Adipocyte (in vitro differentiated cells): ENCODE data around the gene QRFP.

Experiments
- DNase-seq: peaks from one replicate; pipeline ENCODE4 v3.0.0-alpha.2; 2015; ENCODE audit warnings: low read depth
- H3K27me3 ChIP-seq: replicated peaks from 2 replicates; pipeline ENCODE4 v1.7.0; 2013; ENCODE audit warnings: mild to moderate bottlenecking, low read length, moderate library complexity; ENCODE audit not compliant: control insufficient read depth, insufficient read depth
- H3K36me3 ChIP-seq: 2 replicates; pipeline ENCODE4 v1.7.0; 2013; ENCODE audit warnings: low read length, mild to moderate bottlenecking, moderate library complexity; ENCODE audit not compliant: control insufficient read depth, insufficient read depth, severe bottlenecking
- H3K4me1 ChIP-seq: 2 replicates; pipeline ENCODE4 v1.7.0; 2013; ENCODE audit warnings: mild to moderate bottlenecking, low read length, moderate library complexity; ENCODE audit not compliant: control insufficient read depth, insufficient read depth
- H3K4me3 ChIP-seq: 2 replicates; pipeline ENCODE4 v1.7.0; 2013; ENCODE audit warnings: mild to moderate bottlenecking, low read length, moderate library complexity
- H3K9ac ChIP-seq: 2 replicates; pipeline ENCODE4 v1.7.0; 2013; ENCODE audit warnings: mild to moderate bottlenecking, low read length, moderate library complexity
- H3K9me3 ChIP-seq: 2 replicates; pipeline ENCODE4 v1.7.0; 2013; ENCODE audit warnings: mild to moderate bottlenecking, low read length, moderate library complexity; ENCODE audit not compliant: control insufficient read depth

The QRFP gene

DNA sequence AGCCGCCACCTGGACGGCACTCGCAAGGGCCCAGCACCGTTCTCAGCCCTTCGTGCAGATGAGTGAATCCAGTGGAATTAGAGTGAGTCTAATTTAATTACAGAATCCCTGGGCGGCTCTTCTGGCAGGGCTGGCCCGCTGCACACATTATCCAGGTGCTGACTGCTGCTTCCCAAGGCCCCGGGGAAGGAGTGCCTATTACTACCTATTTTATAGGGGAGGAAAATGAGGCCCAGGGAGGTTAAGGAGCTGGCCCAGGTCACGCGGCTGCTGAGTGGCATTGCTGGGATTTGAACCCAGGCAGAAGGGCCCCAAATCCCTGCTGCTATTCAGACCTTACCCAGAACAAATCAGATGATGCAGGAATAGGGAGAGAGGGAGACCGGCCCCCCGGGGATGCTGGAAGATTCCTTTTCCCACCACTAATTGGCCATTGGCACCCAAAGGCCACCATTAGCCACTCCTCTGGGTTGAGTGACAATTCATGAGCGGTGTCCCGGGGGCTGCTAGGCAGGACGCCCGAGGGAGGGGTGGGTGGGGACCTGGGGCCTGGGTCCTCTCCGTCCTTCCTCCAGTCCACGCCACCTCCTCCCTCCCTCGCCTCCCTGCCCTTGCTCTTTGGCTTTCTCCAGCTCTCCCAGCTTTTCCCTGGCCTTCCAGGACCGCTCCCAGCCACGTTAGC is 10.3 kb upstream of the QRFP start:
- H3K36me3 ChIP-seq: no peaks in the 10 kb centered on the region
- no peak overlapping the region for H3K4me3 ChIP-seq
- no peaks in the 10 kb centered on the region for H3K27me3 ChIP-seq
- no peak overlapping the region for H3K9ac ChIP-seq
- DNase-seq: no peak
- no peaks in the 10 kb centered on the region for H3K4me1 ChIP-seq
- H3K9me3 ChIP-seq: peaks cover 3% of the 10 kb centered on the region

DNA sequence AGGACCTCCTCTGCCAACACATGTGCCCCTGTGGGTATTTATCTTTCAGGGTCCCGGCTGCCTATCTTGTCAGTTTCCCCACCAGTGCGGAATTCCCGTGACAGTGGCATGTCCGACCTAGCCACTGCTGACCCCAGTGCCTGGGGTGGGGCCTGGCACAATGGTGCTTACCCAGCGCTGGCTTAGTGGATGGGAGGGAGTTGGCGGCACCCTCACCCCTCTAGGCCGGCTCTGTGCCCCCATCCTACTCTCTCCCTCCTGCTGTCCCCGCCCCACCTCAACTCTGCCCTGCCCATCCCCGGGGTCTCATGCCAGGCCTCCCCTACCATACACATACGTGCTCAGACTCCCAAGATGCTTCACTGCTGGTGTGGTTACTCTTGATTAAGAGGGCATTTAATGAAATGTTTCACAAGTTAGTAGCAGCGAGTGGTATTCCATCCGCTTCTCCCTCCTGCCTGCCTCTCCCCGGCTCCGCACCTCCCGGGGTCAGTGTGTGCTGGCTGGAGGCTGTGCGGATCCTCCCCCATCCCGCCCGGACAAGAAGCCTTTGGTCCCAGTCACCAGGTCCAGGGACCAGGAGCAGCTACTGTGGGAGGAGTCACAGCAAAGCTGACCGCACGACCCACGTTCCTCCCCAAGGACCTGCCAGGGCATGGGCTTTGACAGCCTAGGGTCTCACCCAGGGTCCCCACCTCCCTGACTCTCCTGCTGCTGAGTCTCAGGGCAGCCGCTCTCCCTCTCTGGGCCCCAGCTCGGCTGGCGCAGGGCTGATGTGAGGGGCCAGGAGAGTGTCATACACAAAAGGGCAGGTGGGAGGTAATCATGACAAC is 9.5 kb upstream of the QRFP start:
- H3K36me3 ChIP-seq: no peaks in the 10 kb centered on the region
- no peak overlapping the region for H3K4me3 ChIP-seq
- H3K4me1 ChIP-seq: no peaks in the 10 kb centered on the region
- H3K27me3 ChIP-seq: no peaks in the 10 kb centered on the region
- DNase-seq: no peak
- H3K9ac ChIP-seq: no peak overlapping the region
- H3K9me3 ChIP-seq: peaks cover 3% of the 10 kb centered on the region

DNA sequence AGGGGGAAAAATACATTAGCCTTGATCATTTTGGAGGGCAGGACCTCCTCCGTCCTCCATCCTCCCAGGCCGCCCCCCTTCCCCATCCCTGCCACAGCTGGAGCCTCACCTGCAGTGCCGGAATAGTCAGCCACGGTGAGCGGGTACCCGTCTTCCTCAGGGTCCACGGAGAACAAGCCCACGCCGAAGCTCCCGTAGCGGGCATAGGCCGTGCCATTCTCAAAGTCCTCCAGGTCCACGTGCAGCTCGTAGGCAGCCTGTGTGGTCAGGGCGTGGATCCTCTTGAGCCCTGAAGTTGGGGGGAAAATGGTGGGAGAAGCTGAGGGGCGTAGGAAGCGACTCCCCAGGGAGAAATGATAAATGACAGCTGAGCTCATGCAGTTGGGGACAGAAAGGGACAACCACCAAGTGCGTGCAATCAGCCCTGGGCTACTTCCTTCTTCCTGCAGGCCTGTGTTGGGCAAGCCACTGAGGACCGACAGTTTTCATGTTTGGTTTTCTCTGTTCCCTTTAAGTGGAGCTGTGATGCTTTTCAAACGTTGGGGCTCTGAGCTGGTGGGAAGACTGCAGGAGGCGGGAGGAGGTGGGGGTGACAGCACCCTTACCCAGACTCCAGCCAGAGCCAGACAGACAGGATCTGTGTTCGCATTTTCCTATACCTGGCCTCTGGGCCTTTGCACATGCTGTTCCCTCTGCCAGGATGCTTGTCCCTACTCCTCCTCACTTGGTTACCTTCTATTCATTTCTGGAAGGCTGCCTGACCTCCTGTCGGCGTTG is 8.7 kb upstream of the QRFP start:
- Histone ChIP-seq H3K27me3 (no peaks in the 10 kb centered on the region), H3K36me3 (no peaks in the 10 kb centered on the region), H3K4me3 (no peak overlapping the region), H3K9me3 (peaks cover 3% of the 10 kb centered on the region), H3K9ac (no peak overlapping the region), H3K4me1 (no peaks in the 10 kb centered on the region)
- no peak for DNase-seq

DNA sequence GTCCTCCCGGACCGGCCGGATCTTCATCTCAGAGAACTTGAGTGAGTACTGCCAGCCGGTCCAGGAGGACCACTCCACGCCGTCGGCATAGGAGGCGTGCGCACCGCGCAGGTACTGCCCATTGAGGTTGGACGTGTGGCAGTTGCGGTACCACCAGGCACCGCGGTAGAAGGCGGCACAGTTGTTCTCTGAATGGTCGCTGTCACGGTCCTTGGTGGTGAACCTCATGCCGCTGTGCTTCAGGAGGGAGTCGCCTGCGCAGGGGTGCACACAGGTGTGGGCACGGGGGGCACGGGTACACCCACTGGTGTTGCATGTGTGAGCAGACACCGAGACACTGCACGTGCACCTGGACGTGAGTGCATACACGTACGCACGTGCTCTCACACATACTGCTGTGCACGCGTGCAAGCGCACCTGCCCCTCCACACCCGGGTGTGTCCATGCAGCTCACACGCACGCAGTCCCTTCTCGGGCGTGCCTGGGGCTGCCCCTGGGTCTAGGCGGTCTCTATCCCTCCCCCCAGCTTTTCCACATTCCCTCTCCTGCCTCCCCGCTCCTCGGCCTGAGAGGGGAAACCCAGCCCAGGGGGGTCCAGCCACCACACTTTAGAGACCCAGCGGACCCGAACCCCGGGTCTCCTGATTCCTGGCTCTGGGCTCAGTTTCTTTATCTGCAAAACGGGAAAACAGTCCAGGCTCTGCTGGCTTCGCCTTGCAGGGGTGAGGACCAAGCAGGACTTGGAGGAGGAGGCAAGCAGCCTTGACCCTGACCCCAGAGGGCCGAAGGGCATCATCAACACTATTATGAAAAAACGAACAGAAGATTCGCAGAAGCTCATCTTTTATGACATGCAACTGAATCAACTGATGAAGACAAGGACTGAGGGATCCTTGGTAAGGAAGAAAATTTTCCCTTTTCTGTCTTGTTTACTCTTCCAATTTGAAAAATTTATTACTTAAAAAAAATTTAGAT is 7.7 kb upstream of the QRFP start:
- Histone ChIP-seq H3K4me3 (no peak overlapping the region), H3K9ac (no peak overlapping the region), H3K4me1 (no peaks in the 10 kb centered on the region), H3K36me3 (no peaks in the 10 kb centered on the region), H3K27me3 (no peaks in the 10 kb centered on the region), H3K9me3 (peaks cover 3% of the 10 kb centered on the region)
- DNase-seq: no peak

- Histone ChIP-seq H3K4me1 (no peaks in the 10 kb centered on the region), H3K9ac (no peak overlapping the region), H3K36me3 (no peaks in the 10 kb centered on the region), H3K4me3 (no peak overlapping the region), H3K27me3 (no peaks in the 10 kb centered on the region), H3K9me3 (peaks cover 3% of the 10 kb centered on the region)
- no peak for DNase-seq
These were observed 6.8 kb upstream of the QRFP start for GRCh38 chr9:130903194-130904069.

DNA sequence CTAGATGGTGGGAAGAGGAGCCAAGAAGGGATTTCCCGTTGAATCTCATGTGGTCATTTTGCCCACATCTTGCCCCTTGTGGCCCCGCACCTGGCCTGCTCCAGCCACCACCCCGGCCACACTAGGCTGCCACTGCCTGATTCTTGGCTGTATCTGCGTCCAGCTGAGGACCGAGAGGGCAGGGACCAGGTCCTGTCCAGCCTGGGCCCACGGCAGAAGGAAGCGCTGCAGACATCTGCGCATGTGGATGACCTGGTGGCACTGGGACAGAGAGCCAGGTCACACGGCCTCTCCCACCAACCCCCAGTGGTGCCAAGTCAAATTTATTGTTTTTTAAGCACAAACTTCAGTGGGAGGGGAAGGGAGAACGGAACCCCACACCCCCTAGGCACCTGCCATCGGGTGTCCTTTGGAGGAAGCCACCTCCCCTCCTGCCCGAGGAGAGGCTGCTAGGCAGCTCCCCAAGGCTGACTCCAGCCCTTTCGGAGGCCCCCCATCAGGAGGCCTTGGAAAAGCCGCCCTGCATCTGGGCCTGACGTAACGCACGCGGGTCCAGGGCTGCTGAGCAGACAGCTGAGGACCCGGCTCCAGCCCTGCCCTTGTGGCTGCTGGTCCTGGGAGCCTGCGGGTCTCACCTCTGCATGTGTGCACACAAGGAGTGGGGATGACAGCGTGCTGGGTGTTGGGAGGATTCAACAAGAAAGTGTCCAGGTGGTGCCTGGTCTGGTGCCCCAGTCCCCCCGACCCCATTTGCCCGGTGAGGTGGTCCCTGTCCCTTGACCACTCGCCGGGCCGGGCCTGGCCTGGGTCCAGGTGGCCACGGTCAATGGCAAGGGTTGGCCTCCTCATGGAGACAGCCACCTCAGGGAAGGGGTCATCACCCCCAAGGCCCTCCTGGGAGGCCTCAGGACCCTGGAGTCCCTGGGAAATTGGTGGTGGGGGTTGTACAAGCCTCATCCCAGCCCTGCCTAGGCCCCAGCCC is 5.9 kb upstream of the QRFP start:
- Histone ChIP-seq H3K9ac (no peak overlapping the region), H3K27me3 (no peaks in the 10 kb centered on the region), H3K9me3 (peaks cover 3% of the 10 kb centered on the region), H3K36me3 (no peaks in the 10 kb centered on the region), H3K4me1 (no peaks in the 10 kb centered on the region), H3K4me3 (no peak overlapping the region)
- DNase-seq: no peak

DNA sequence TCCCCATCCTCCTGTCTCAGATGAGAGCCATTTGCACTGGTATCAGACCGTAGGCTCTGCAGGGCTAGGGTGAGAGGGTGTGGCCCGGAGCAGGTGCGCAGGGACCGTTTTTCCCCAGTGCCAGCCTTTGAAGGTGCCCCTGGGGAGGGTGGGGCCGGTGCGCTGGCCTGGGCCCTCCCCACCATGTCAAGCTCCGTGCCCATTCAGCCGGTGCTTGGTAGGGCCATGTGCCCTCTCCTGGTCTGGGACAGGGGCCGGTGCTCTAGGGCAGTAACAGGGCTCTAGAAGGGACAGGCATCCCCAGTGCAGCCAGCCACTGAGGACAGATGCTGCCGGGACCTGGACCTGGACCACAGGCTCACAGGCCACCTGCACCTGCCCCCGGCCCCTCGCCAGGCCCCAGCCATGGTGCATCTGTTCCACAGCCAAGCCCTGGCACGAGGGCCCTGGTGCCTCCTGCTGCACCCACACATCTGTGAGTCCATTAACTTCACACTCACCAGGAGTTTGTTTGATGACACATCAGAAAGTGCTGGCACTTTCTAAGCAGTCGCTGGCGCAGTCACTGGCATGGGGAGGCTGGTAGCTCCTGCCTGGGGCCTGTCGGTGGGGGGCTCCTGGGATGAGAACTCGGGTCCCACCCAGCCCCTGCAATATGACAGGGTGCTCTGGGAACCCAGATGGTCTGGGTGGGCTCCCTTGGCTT is 5.0 kb upstream of the QRFP start:
- H3K4me1 ChIP-seq: no peaks in the 10 kb centered on the region
- no peaks in the 10 kb centered on the region for H3K27me3 ChIP-seq
- H3K9me3 ChIP-seq: peaks cover 3% of the 10 kb centered on the region
- DNase-seq: no peak
- H3K36me3 ChIP-seq: no peaks in the 10 kb centered on the region
- H3K4me3 ChIP-seq: no peak overlapping the region
- no peak overlapping the region for H3K9ac ChIP-seq

GRCh38 chr9:130900701-130901497 is 4.3 kb upstream of the QRFP start:
- H3K27me3 ChIP-seq: no peaks in the 10 kb centered on the region
- H3K4me1 ChIP-seq: no peaks in the 10 kb centered on the region
- H3K9me3 ChIP-seq: peaks cover 3% of the 10 kb centered on the region
- no peak overlapping the region for H3K4me3 ChIP-seq
- no peaks in the 10 kb centered on the region for H3K36me3 ChIP-seq
- DNase-seq: no peak
- H3K9ac ChIP-seq: no peak overlapping the region
